GM12878 (cell line): ENCODE measurements around the gene LMOD1. TPM values are rescaled to one million over a fixed set of nuclear protein-coding genes. Genes with fewer than 3 reads are reported as not detected.

Experiments used
- ATAC-seq: fragments of 200-7000 bp; cut with Tn5 transposase; 3 replicates; pipeline ENCODE4 v1.9.1; 2020; ENCODE audit warnings: mild to moderate bottlenecking, moderate library complexity
- BruUV-seq: library from RNA; stranded (reverse); fragments of 400-500 nt; replicated peaks from 2 replicates; lab custom pipeline; 2021; lab: Mats Ljungman, UMichigan
- CTCF ChIA-PET: fragments of 300-600 bp; sonication (Branson Sonifier 250); formaldehyde crosslinking; extraction: SDS; loops from one replicate; lab custom pipeline; 2021; ENCODE audit warnings: inconsistent platforms; lab: Yijun Ruan, JAX
- POLR2A ChIA-PET: fragments of 350-600 bp; formaldehyde crosslinking; extraction: SDS; loops from one replicate; lab custom pipeline; 2021; ENCODE audit warnings: inconsistent platforms; lab: Charles Lee
- RAD21 ChIA-PET: fragments of 300-600 bp; sonication (Branson Sonifier 250); formaldehyde crosslinking; loops from one replicate; lab custom pipeline; 2023; ENCODE audit warnings: antibody characterized with exemption; ENCODE audit not compliant: unreplicated experiment; lab: Charles Lee
- SMC1A ChIA-PET: fragments of 300-600 bp; sonication (Branson Sonifier 250); formaldehyde crosslinking; loops from one replicate; lab custom pipeline; 2023; ENCODE audit not compliant: unreplicated experiment, uncharacterized antibody; lab: Charles Lee
- DNase-seq: peaks from one replicate; pipeline ENCODE4 v3.0.0-alpha.2; 2011; ENCODE audit warnings: low read depth, low spot score
- FAIRE-seq: peaks from 3 replicates; lab custom pipeline; 2011; peaks lifted over from hg19 to GRCh38; lab: Jason Lieb, UNC
- H2AFZ ChIP-seq: 2 replicates; pipeline ENCODE4 v1.6.0; 2011; ENCODE audit warnings: low read depth, low read length, control low read depth; ENCODE audit not compliant: control insufficient read depth
- H3K27ac ChIP-seq: 2 replicates; pipeline ENCODE4 v1.5.1; 2011; ENCODE audit warnings: control low read depth; ENCODE audit not compliant: control insufficient read depth, insufficient read depth
- H3K27me3 ChIP-seq, 2 experiments: replicated peaks in 1 of 2; 2 replicates each; pipeline versions ENCODE4 v1.6.0 to v1.6.1; 2011; ENCODE audit warnings: low read length in 1 of 2; ENCODE audit not compliant: control insufficient read depth in 2 of 2, insufficient read depth in 2 of 2
- H3K36me3 ChIP-seq, 2 experiments: 2 replicates each; pipeline ENCODE4 v1.5.1; 2011; ENCODE audit warnings: low read length in 1 of 2; ENCODE audit not compliant: control insufficient read depth in 2 of 2, insufficient read depth in 2 of 2
- H3K4me1 ChIP-seq: 2 replicates; pipeline ENCODE4 v1.6.1; 2011; ENCODE audit warnings: mild to moderate bottlenecking, low read length, moderate library complexity, mixed read lengths; ENCODE audit not compliant: control insufficient read depth, insufficient read depth
- H3K4me2 ChIP-seq: 2 replicates; pipeline ENCODE4 v1.6.0; 2011; ENCODE audit warnings: control low read depth; ENCODE audit not compliant: control insufficient read depth, insufficient read depth
- H3K4me3 ChIP-seq: fragments of 200-600 bp; sonication (generic); 2 replicates; pipeline ENCODE4 v1.5.1; 2016
- H3K79me2 ChIP-seq: 2 replicates; pipeline ENCODE4 v1.6.0; 2011; ENCODE audit warnings: low read length; ENCODE audit not compliant: control insufficient read depth, insufficient read depth
- H3K9ac ChIP-seq: 2 replicates; pipeline ENCODE4 v1.8.0; 2011; ENCODE audit warnings: low read length, control low read depth, mixed read lengths; ENCODE audit not compliant: control insufficient read depth, insufficient read depth
- H3K9me3 ChIP-seq: replicated peaks from 3 replicates; pipeline ENCODE4 v1.5.1; 2011; ENCODE audit warnings: mild to moderate bottlenecking, low read length; ENCODE audit not compliant: control insufficient read depth, insufficient read depth
- H4K20me1 ChIP-seq: 2 replicates; pipeline ENCODE4 v1.6.0; 2011; ENCODE audit not compliant: control insufficient read depth, insufficient read depth
- ASH2L ChIP-seq: fragments of 300-600, 200-600 bp; sonication (generic); IDR thresholded peaks from 2 replicates; pipeline ENCODE4 v1.6.1; 2017; ENCODE audit warnings: low read depth, mild to moderate bottlenecking, borderline replicate concordance
- CHD4 ChIP-seq: fragments of 200-600 bp; sonication (generic); IDR thresholded peaks from 2 replicates; pipeline ENCODE4 v1.6.1; 2016; ENCODE audit warnings: mild to moderate bottlenecking
- EED ChIP-seq: sonication (generic); IDR thresholded peaks from 2 replicates; pipeline ENCODE4 v1.6.1; 2016; ENCODE audit warnings: antibody characterized with exemption, low read depth
- ESRRA ChIP-seq: IDR thresholded peaks from 2 replicates; pipeline ENCODE4 v1.6.1; 2012; ENCODE audit warnings: mild to moderate bottlenecking, low read length, improper control_type of control experiment
- HCFC1 ChIP-seq: fragments of 150-350 bp; IDR thresholded peaks from 2 replicates; pipeline ENCODE4 v1.6.1; 2014; ENCODE audit warnings: low read length
- HDGF ChIP-seq: fragments of 450-650 bp; IDR thresholded peaks from 2 replicates; pipeline ENCODE4 v1.6.1; 2016; ENCODE audit warnings: antibody characterized with exemption
- IKZF1 ChIP-seq: fragments of 450-650 bp; conservative IDR thresholded peaks from 2 replicates; pipeline ENCODE4 v1.6.1; 2017; ENCODE audit warnings: antibody characterized with exemption, mild to moderate bottlenecking
- MYB ChIP-seq: fragments of 150-350 bp; IDR thresholded peaks from 2 replicates; pipeline ENCODE4 v1.6.1; 2014; ENCODE audit warnings: mild to moderate bottlenecking, low read depth, low read length, borderline replicate concordance
- NFYB ChIP-seq: IDR thresholded peaks from 2 replicates; pipeline ENCODE4 v1.6.1; 2011; ENCODE audit warnings: low read depth, mild to moderate bottlenecking, low read length, improper control_type of control experiment, moderate library complexity; ENCODE audit not compliant: insufficient read depth
- NRF1 ChIP-seq: conservative IDR thresholded peaks from 2 replicates; pipeline ENCODE4 v1.6.1; 2011; ENCODE audit warnings: mild to moderate bottlenecking, low read depth, low read length, improper control_type of control experiment
- PML ChIP-seq: IDR thresholded peaks from 2 replicates; pipeline ENCODE4 v1.6.1; 2012; ENCODE audit warnings: low read length, inconsistent platforms
- RAD21 ChIP-seq: IDR thresholded peaks from 2 replicates; pipeline ENCODE4 v1.6.1; 2011; ENCODE audit warnings: mild to moderate bottlenecking, low read depth, low read length, moderate library complexity; ENCODE audit not compliant: insufficient read depth
- RELA ChIP-seq: fragments of 450-650 bp; IDR thresholded peaks from 2 replicates; pipeline ENCODE4 v1.8.0; 2014; ENCODE audit warnings: borderline replicate concordance; ENCODE audit not compliant: partially characterized antibody
- SIX5 ChIP-seq: IDR thresholded peaks from 2 replicates; pipeline ENCODE4 v1.6.1; 2011; ENCODE audit warnings: mild to moderate bottlenecking, low read depth, low read length, moderate library complexity; ENCODE audit not compliant: severe bottlenecking
- STAT1 ChIP-seq: fragments of 450-650 bp; conservative IDR thresholded peaks from 2 replicates; pipeline ENCODE4 v1.6.1; 2014; ENCODE audit warnings: antibody characterized with exemption, mild to moderate bottlenecking
- TAF1 ChIP-seq: IDR thresholded peaks from 2 replicates; pipeline ENCODE4 v1.6.1; 2011; ENCODE audit warnings: mild to moderate bottlenecking, low read depth, low read length, borderline replicate concordance
- WGBS: methylation state at CpG from one replicate; pipeline ENCODE4 v1.1.6; 2016; ENCODE audit warnings: low lambda C conversion rate; ENCODE audit not compliant: insufficient replicate concordance, insufficient coverage; ENCODE audit errors: missing lambda C conversion rate; 5-methylcytosine and 5-hydroxymethylcytosine counted together
- in situ Hi-C: fragments of 300-500 bp; cut with MboI; formaldehyde crosslinking; loops from 9 replicates; pipeline ENCODE4 v1.14.3; 2018; ENCODE audit warnings: mixed read lengths
- intact Hi-C: fragments of 100-400 bp; cut with micrococcal nuclease; formaldehyde crosslinking; loops from one replicate; pipeline ENCODE4 v1.14.2; 2022; ENCODE audit not compliant: unreplicated experiment
- polyA plus RNA-seq, 11 experiments: library from polyadenylated mRNA; depleted of rRNA in 4 of 11; unstranded in 6 of 11; stranded (reverse) in 5 of 11; fragments of >200 nt; fragmentation: Nextera tagmentation in 4 of 11; fragmentation: Illumina TruSeq in 1 of 11; extraction: Ambion mirVana in 4 of 11; extraction: Trizol in 1 of 11; gene quantifications; 1 replicate in 1 of 11; 2 replicates in 10 of 11; pipeline versions ENCODE4 v1.2.1 to v1.2.3, GENCODE V29; 2011 to 2016; ENCODE audit warnings: inconsistent platforms in 2 of 11, missing spikeins in 2 of 11, low read depth in 1 of 11
- total RNA-seq, 4 experiments: library from RNA; depleted of rRNA in 3 of 4; stranded (reverse); fragments of >200 nt in 3 of 4; fragmentation: Illumina TruSeq in 1 of 4; extraction: Trizol in 1 of 4; gene quantifications; 2 replicates each; pipeline versions ENCODE4 v1.2.1 to v1.2.3, GENCODE V29; 2013 to 2021
- TF ChIP-seq, protein P1 (sequence below): IDR thresholded peaks from 2 replicates; pipeline ENCODE4 v1.6.1; 2012; ENCODE audit warnings: low read depth, low read length, improper control_type of control experiment
- TF ChIP-seq, protein P2 (sequence below): fragments of 450-650 bp; IDR thresholded peaks from 2 replicates; pipeline ENCODE4 v1.6.1; 2017; ENCODE audit warnings: low read depth, mild to moderate bottlenecking, moderate library complexity
- TF ChIP-seq, protein P3 (sequence below): IDR thresholded peaks from 2 replicates; pipeline ENCODE4 v1.6.1; 2011; ENCODE audit warnings: mild to moderate bottlenecking, low read depth, low read length, moderate library complexity; ENCODE audit not compliant: insufficient replicate concordance

LMOD1 gene
- total and polyA plus RNA-seq, 10 of the 15 experiments (the other 5 are each of a cell fraction or from before 2014, with no cell fraction given), result 0.15 TPM; not detected in 9

DNA sequence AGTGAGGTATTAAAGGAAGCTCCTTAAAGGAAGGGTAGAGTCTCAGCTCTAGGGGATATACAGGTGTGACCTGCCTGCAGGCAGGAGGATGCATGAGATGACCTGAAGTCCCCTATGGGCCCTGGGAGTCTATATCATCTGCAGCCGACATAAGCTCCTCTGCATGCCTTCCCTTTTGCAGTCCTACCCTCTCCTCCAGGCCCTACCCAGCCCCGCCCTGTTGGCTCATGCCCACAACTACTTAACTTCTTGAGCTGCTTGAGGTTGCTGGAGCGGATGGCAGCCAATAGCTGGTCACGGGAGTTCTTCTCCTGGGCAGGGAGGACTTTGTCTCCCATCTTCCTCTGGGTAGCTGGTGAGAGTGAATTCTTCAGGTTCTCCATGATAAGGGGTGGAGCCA is 47.4 kb downstream of the LMOD1 start:
- no peak overlapping the region for H3K4me3 ChIP-seq
- ChIA-PET CTCF (interaction anchor here (0.7 to 10.2 kb wide), 4 partner anchors 12 to 93 kb away, joined by 3 to 233 read pairs (median 4); no protein-coding TSS in a partner anchor), RAD21 (interaction anchor here (0.9 to 1.1 kb wide), 2 partner anchors 18 to 74 kb away, joined by 3 read pairs; no protein-coding TSS in a partner anchor)
- no peak overlapping the region for H2AFZ ChIP-seq
- no peak overlapping the region for H3K4me2 ChIP-seq
- no peaks in the 10 kb centered on the region for H3K36me3 ChIP-seq
- no peak overlapping the region for H3K27ac ChIP-seq
- TF ChIP-seq SIX5 (no peak), STAT1 (no peak), ASH2L (no peak), NFYB (no peak), HCFC1 (no peak), ESRRA (no peak), EED (no peak), CHD4 (no peak), MYB (no peak), HDGF (no peak), RAD21 (no peak), PML (no peak), IKZF1 (no peak), TAF1 (no peak), RELA (no peak), NRF1 (no peak)
- TF ChIP-seq, protein P1, sequence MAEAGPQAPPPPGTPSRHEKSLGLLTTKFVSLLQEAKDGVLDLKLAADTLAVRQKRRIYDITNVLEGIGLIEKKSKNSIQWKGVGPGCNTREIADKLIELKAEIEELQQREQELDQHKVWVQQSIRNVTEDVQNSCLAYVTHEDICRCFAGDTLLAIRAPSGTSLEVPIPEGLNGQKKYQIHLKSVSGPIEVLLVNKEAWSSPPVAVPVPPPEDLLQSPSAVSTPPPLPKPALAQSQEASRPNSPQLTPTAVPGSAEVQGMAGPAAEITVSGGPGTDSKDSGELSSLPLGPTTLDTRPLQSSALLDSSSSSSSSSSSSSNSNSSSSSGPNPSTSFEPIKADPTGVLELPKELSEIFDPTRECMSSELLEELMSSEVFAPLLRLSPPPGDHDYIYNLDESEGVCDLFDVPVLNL, result no peak
- TF ChIP-seq, protein P2, sequence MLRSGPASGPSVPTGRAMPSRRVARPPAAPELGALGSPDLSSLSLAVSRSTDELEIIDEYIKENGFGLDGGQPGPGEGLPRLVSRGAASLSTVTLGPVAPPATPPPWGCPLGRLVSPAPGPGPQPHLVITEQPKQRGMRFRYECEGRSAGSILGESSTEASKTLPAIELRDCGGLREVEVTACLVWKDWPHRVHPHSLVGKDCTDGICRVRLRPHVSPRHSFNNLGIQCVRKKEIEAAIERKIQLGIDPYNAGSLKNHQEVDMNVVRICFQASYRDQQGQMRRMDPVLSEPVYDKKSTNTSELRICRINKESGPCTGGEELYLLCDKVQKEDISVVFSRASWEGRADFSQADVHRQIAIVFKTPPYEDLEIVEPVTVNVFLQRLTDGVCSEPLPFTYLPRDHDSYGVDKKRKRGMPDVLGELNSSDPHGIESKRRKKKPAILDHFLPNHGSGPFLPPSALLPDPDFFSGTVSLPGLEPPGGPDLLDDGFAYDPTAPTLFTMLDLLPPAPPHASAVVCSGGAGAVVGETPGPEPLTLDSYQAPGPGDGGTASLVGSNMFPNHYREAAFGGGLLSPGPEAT, result no peak
- TF ChIP-seq, protein P3, sequence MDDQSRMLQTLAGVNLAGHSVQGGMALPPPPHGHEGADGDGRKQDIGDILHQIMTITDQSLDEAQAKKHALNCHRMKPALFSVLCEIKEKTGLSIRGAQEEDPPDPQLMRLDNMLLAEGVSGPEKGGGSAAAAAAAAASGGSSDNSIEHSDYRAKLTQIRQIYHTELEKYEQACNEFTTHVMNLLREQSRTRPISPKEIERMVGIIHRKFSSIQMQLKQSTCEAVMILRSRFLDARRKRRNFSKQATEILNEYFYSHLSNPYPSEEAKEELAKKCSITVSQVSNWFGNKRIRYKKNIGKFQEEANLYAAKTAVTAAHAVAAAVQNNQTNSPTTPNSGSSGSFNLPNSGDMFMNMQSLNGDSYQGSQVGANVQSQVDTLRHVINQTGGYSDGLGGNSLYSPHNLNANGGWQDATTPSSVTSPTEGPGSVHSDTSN, result no peak
- TF ChIP-seq, all 136 proteins: peak for 0
- no peak for FAIRE-seq
- intact Hi-C loops, result no loop called here
- H3K9me3 ChIP-seq, result no peaks in the 10 kb centered on the region
- ChIA-PET SMC1A (interaction anchor here (1.0 to 1.1 kb wide), 2 partner anchors 73 to 74 kb away, joined by 4 to 6 read pairs; no protein-coding TSS in a partner anchor), POLR2A (interaction anchor here (0.6 kb wide), 1 partner anchor 74 kb away, joined by 3 read pairs; no protein-coding TSS in a partner anchor)
- H3K79me2 ChIP-seq, result no peaks in the 10 kb centered on the region
- no peaks in the 10 kb centered on the region for H4K20me1 ChIP-seq
- no peaks in the 10 kb centered on the region for H3K27me3 ChIP-seq
- no peak overlapping the region for H3K9ac ChIP-seq
- H3K4me1 ChIP-seq, result no peaks in the 10 kb centered on the region
- ATAC-seq, result no peak
- BruUV-seq, result no TSS peak
- WGBS, result 28% methylated on average over 4 of the region's 4 CpGs
- in situ Hi-C loops, result no loop called here
- no peak for DNase-seq
